HG03460 (cell line): ENCODE measurements around the gene EPGN.
A peak's percentile ranks its signal among the peaks of the same experiment; 100 is the strongest.

Experiments
- ATAC-seq: cut with Tn5 transposase; IDR thresholded peaks from one replicate; pipeline ENCODE4 v1.9.1; 2021; ENCODE audit not compliant: unreplicated experiment

Gene EPGN

GRCh38 chr4:74307170-74307569, 1.1 kb upstream of the EPGN start:
- no peak for ATAC-seq

- ATAC-seq, result no peak
Measured at GRCh38 chr4:74309223-74309622, 953 bp downstream of the EPGN start.

GRCh38 chr4:74311696-74312313, 3.5 kb downstream of the EPGN start:
- no peak for ATAC-seq

GRCh38 chr4:74314329-74314728, 6.1 kb downstream of the EPGN start:
- ATAC-seq, result no peak

- no peak for ATAC-seq
Measured at GRCh38 chr4:74314944-74315343, 6.7 kb downstream of the EPGN start.

GRCh38 chr4:74315376-74315775, 7.1 kb downstream of the EPGN start:
- no peak for ATAC-seq

GRCh38 chr4:74316397-74316796, 8.1 kb downstream of the EPGN start:
- no peak for ATAC-seq

- ATAC-seq, result no peak
Measured at GRCh38 chr4:74317616-74318246, 9.5 kb downstream of the EPGN start.

GRCh38 chr4:74318276-74318675, 10.0 kb downstream of the EPGN start:
- no peak for ATAC-seq

GRCh38 chr4:74319470-74319869, 11.2 kb downstream of the EPGN start:
- ATAC-seq, result no peak

- ATAC-seq, result peak; percentile 73
Measured at GRCh38 chr4:74320559-74321118, 12.4 kb downstream of the EPGN start.

GRCh38 chr4:74322301-74322700, 14.0 kb downstream of the EPGN start:
- no peak for ATAC-seq

GRCh38 chr4:74323663-74324062, 15.4 kb downstream of the EPGN start:
- ATAC-seq, result no peak

- no peak for ATAC-seq
Measured at GRCh38 chr4:74324262-74324661, 16.0 kb downstream of the EPGN start.

- no peak for ATAC-seq
Measured at GRCh38 chr4:74325886-74326285, 17.6 kb downstream of the EPGN start.

GRCh38 chr4:74327762-74328161, 19.5 kb downstream of the EPGN start:
- ATAC-seq, result no peak

- ATAC-seq, result no peak
Measured at GRCh38 chr4:74328501-74328900, 20.2 kb downstream of the EPGN start.

- ATAC-seq, result no peak
Measured at GRCh38 chr4:74329307-74329706, 21.0 kb downstream of the EPGN start.

- ATAC-seq, result no peak
Measured at GRCh38 chr4:74330295-74330750, 22.1 kb downstream of the EPGN start.

GRCh38 chr4:74331252-74331651, 23.0 kb downstream of the EPGN start:
- ATAC-seq, result no peak

- ATAC-seq, result no peak
Measured at GRCh38 chr4:74331944-74332343, 23.7 kb downstream of the EPGN start.

GRCh38 chr4:74334636-74335035, 26.4 kb downstream of the EPGN start:
- ATAC-seq, result no peak
